ENCODE measurements around the gene LIMCH1.
"Not testable (repeated sequence)": the region's sequence is repeated elsewhere in the genome, so short reads cannot be mapped to it uniquely, and the experiment has no call there.

Gene LIMCH1

GRCh38 chr4:41609851-41610250 lies 71.9 kb downstream of the LIMCH1 start:
- DNase-seq = no peak

- no peak for DNase-seq
Measured at GRCh38 chr4:41610474-41610873, 72.5 kb downstream of the LIMCH1 start.

DNA sequence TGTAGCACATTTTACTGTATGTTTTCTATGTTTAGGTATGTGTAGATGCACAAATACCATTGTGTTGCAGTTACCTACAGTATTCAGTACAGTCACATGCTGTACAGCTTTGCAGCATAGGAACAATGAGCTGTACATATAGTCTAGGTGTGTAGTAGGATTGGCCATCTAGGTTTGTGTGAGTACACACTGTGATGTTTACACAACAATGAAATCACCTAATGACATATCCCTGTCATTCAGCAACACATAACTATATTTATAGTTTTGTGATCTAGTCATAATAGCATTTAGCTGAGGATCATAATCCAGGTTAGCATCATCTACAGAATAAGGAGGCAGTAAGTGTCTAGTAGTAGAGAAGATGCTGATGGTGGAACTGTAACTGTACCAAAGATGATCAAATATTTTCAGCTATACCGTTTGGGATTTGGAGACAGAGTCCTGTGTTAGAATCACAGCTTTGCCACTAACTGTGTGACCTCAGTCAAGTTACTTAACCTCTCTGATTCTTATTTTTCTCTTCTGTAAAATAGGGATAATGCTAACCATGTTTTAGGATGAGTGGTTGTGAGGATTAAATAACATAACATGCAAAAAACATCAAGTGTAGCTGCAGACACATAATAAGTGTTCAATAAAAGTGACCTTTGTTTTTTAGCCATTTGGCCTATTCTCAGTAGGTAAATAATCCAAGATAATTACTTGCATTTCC lies 73.3 kb downstream of the LIMCH1 start:
- no peak for DNase-seq

DNA sequence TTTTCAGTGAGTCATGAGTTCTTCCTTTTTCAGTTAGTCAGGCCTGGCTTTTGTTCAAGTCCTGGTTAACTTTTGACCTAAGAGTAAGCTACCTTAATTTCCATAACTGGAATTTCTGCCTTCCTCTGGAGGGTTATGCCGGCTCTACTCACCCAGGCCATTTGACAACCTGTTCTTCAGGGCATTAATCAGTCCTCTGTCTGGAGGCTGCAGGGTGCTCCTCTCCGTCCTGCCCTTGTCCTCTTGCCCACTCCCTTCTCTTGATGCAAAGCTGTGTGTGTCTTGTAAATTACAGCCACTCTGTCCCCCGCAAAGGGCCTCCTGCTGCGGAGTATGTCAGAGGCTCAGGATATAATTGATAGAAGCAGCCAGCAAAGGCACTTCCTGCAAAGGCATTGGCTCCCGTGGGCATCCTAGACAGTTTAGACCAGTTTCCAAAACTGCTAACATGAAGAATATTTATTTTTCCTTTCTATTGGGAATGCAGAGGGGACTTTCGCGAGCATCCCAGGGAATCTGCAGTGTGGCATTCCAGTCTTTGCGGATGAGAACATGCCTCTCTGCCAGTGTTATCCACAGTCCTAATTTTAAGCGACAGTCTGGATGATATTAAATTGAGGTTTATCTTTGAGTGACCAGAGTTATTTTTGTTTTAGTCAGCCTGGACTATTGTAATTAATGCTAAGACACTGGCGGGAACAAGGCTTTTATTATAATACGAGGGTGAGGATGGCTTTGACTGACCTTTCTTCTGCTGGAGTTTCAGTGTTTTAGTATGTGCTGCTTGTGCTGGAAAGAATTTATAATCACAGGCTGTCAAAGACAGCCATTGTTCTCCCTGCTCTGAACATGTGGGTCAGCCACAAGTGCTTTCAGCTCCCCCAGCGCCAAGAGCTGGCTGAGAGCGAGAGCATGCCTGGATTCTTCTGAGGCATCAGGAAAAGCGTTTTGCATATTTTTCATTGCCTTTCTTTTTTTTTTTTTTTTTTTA lies 74.2 kb downstream of the LIMCH1 start:
- DNase-seq = peak; percentile 47

DNA sequence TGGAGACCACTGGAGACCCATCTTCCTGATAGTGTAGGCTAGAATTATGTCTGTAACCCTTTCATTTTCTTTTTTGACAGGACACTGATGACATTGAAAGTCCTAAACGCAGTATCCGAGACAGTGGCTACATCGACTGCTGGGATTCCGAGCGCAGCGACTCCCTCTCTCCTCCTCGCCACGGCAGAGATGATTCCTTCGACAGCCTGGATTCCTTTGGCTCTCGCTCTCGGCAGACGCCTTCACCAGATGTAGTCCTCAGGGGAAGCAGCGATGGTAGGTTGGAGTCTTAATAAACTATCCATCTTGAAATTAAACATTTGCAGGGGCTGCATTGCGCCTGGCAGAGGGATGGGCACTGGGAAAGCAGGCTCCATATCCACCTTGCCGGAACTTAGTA lies 75.4 kb downstream of the LIMCH1 start:
- no peak for DNase-seq

GRCh38 chr4:41613821-41614220 lies 75.9 kb downstream of the LIMCH1 start:
- no peak for DNase-seq

GRCh38 chr4:41614519-41614918 lies 76.6 kb downstream of the LIMCH1 start:
- DNase-seq = no peak

DNA sequence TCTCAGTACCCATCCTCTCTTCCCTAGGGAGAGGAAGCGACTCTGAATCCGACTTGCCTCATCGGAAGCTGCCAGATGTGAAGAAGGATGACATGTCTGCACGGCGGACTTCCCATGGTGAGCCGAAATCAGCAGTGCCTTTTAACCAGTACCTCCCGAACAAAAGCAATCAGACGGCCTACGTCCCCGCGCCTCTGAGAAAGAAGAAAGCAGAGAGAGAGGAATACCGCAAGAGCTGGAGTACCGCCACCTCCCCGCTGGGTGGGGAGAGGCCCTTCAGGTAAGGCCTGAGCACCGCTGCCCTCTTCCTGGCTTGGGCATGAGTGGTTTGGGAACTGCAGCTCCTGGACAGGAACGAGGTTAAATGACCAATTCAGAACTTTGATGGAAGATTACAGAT lies 81.2 kb downstream of the LIMCH1 start:
- DNase-seq = no peak

DNA sequence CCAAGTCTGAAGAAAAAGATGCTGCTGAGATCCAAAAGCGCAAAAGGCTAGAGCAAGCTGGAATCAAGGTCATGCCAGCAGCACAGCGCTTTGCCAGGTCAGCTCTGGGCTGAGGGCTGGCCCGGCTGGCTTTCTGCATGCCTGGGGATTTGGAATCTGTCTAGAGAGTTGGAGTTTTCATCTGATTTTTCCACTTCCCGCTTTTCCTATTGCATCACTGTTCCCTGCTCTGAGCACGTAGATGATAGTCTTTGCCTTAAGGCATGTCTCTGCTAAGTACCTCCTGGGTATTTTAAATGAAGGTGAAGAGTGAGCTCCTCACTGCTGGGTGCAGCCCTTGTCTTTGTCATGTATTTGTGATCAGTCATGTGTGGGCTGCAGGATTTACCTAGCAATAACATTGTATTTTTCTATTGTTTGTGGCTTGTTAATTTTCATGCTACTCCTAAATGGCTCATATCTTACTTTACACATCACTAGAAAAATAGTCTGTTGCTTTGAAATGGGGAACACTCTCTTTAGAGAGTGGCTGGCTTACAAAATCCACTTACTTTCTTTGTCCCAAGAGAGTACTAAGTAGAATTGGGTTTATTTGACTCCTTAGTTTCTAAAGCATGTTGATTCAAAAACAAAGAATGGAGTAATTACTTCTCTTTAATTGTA lies 82.8 kb downstream of the LIMCH1 start:
- DNase-seq = no peak

- no peak for DNase-seq
Measured at GRCh38 chr4:41622787-41623186, 84.8 kb downstream of the LIMCH1 start.

GRCh38 chr4:41624765-41625164 lies 86.8 kb downstream of the LIMCH1 start:
- no peak for DNase-seq

DNA sequence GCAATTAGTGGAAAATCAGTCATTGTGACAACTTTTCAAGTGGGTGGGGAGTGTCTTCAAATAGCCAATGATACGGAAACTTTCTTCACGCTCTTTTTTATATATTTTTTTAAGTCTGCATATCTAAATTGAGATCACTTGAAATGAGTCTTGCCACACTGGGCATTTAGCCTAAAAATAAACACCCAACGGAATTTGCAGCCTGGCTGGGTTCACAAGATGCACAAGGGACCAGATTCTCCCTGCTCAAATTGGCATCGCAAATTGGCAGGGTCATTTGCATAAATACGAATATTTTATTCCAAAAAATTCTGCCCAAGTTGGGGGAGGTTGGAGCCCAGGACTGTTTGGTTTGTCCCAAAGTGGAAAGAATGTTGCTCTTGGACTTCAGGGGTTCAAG lies 87.6 kb downstream of the LIMCH1 start:
- no peak for DNase-seq

DNA sequence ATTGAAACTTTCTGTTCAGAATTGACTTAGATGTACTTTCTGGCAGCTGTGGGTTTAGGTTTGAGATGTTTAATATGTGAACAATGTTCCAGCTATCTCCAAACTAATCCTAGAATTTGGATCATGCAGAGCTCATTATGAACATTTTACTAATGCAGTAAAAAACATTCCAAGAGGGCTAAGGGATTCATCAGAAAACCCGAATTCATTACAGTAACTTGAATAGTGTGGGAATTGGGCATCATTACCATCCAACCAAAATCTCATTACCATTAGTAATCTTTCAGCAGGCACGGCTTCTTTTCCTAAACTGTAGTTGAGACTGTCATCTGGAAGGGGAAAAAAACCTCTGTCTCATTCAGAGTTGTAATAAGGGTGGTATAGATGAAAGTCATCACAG lies 91.0 kb downstream of the LIMCH1 start:
- no peak for DNase-seq

DNA sequence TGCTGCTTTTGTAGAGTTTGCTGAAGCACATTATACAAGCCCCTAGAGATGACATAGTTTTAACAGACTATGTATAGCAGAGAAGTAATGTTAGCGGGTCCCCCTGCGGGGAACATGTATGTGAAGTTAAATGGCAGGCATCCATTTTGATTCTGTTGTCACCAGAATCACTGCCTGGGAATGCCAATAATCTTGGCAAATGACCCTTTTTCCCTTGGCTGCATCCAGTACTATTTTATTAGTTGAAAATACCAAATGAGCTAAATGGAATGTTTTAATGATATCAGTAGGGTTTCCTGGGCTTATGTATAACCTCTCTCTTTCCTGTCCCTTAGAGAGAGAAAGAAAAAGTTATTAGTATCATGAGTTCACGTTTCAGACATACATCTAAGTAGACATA lies 93.6 kb downstream of the LIMCH1 start:
- DNase-seq = no peak

- DNase-seq = no peak
Measured at GRCh38 chr4:41632481-41633073, 94.6 kb downstream of the LIMCH1 start.

GRCh38 chr4:41633321-41633720 lies 95.4 kb downstream of the LIMCH1 start:
- DNase-seq = no peak

DNA sequence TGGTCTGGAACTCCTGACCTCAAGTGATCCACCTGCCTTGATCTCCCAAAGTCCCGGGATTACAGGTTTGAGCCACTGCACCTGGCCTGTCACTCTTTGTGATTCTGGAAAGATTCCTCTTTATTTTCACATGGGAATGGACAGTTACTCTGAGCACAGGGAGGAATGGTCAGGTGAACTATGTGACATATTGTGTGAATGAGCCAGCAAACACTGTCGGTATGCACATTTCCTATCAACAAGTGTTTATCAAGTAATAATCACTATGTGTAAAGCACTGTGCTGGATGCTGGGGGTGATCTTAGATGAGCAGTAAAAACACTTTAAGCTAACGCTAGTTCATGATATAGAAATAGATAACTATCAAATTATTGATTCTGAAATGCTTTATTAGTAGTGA lies 97.5 kb downstream of the LIMCH1 start:
- no peak for DNase-seq

GRCh38 chr4:41638203-41638602 lies 100.2 kb downstream of the LIMCH1 start:
- no peak for DNase-seq

DNA sequence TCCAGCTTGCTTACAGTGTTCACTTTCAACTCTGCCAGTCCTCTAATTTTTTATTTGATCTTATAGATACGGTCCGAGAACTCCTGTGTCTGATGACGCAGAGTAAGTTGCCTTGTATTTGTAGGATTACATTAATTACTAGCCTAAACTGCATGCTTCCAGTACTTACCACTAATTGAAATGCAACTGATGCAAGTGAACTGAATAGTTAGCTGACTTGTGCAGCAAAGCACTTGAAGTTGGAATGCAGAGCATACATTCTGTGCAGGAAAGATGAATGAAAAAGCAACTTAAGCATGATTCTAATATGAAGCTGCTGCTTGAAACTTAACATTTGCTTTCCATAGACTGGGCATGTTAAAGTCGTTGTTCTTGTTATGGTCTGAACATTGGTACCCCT lies 100.9 kb downstream of the LIMCH1 start:
- DNase-seq = no peak

DNA sequence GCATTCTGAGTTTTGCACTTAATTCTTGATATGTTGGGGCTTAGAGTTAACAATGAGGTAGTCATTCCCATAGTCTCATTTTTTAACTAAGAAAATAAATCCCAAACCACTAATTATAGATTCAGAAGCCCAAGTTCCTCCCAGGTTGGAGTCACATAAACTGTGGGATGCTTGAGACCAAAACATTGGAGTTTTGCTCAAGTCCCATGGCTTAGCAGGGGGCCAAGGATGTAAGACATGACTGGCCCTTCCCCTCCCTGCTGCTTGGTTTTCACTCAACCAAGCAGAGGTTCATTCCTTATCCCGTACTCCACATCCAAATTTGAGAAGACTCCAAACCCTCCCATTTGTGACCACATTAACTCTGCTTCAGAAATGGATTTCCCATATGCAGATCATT lies 101.3 kb downstream of the LIMCH1 start:
- DNase-seq = no peak

- DNase-seq = no peak
Measured at GRCh38 chr4:41640906-41641305, 102.9 kb downstream of the LIMCH1 start.

DNA sequence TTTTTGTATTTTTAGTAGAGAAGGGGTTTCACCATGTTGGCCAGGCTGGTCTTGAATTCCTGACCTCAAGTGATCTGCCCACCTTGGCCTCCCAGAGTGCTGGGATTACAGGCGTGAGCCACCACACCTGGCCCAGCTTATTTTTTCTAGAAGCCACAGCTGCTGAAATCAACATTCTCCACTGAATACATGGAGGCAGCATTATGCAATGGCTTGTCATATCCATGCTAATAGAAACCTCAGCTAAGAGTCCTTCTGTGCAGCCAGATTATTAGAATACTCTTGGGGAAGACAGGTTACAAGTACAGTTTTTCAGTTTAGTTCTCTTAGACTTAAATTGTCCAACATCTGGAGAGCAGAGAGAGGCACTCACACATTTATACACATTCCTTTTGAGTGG lies 104.8 kb downstream of the LIMCH1 start:
- DNase-seq = not testable (repeated sequence)

GRCh38 chr4:41643331-41643730 lies 105.4 kb downstream of the LIMCH1 start:
- DNase-seq = no peak

All from right kidney (tissue), 1 donor.